Measurements from ENCODE around the gene LINC00237. TPM values are rescaled to one million over a fixed set of nuclear protein-coding genes. Genes with fewer than 3 reads are reported as not detected.

Gene LINC00237
- not detected in 2 replicates for total RNA-seq

GRCh38 chr20:21106171-21107017 is at the start of gene LINC00237:
Gene LINC00237, minus strand, starts transcription at chr20:21106358.
- H3K4me3 ChIP-seq (ENCODE audit: low read depth, low read length) = no peak within 1 kb of the TSS
- DNase-seq (ENCODE audit: low read depth) = no peak

GRCh38 chr20:21155268-21155667 is 49.1 kb upstream of the LINC00237 start:
- H3K4me3 ChIP-seq (ENCODE audit: low read depth, low read length) = no peak overlapping the region
- TF ChIP-seq, protein P1, sequence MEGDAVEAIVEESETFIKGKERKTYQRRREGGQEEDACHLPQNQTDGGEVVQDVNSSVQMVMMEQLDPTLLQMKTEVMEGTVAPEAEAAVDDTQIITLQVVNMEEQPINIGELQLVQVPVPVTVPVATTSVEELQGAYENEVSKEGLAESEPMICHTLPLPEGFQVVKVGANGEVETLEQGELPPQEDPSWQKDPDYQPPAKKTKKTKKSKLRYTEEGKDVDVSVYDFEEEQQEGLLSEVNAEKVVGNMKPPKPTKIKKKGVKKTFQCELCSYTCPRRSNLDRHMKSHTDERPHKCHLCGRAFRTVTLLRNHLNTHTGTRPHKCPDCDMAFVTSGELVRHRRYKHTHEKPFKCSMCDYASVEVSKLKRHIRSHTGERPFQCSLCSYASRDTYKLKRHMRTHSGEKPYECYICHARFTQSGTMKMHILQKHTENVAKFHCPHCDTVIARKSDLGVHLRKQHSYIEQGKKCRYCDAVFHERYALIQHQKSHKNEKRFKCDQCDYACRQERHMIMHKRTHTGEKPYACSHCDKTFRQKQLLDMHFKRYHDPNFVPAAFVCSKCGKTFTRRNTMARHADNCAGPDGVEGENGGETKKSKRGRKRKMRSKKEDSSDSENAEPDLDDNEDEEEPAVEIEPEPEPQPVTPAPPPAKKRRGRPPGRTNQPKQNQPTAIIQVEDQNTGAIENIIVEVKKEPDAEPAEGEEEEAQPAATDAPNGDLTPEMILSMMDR (conservative IDR thresholded peaks at IDR 0.05; ENCODE audit: low read depth, low read length) = no peak
- DNase-seq (ENCODE audit: low read depth) = no peak

More at GRCh38 chr20:21106171-21107017, at the start of gene LINC00237:
- TF ChIP-seq, protein P1 (conservative IDR thresholded peaks at IDR 0.05; ENCODE audit: low read depth, low read length) = no peak

GRCh38 chr20:21154692-21155091 is 48.5 kb upstream of the LINC00237 start:
- DNase-seq (ENCODE audit: low read depth) = no peak
- TF ChIP-seq, protein P1 (conservative IDR thresholded peaks at IDR 0.05; ENCODE audit: low read depth, low read length) = no peak
- no peak overlapping the region for H3K4me3 ChIP-seq (ENCODE audit: low read depth, low read length)

GRCh38 chr20:21151791-21152190 is 45.6 kb upstream of the LINC00237 start:
- no peak overlapping the region for H3K4me3 ChIP-seq (ENCODE audit: low read depth, low read length)
- DNase-seq (ENCODE audit: low read depth) = no peak
- TF ChIP-seq, protein P1 (conservative IDR thresholded peaks at IDR 0.05; ENCODE audit: low read depth, low read length) = no peak

- TF ChIP-seq, protein P1 (conservative IDR thresholded peaks at IDR 0.05; ENCODE audit: low read depth, low read length) = no peak
- no peak for DNase-seq (ENCODE audit: low read depth)
- H3K4me3 ChIP-seq (ENCODE audit: low read depth, low read length) = no peak overlapping the region
These were observed 43.2 kb upstream of the LINC00237 start for GRCh38 chr20:21149344-21149743.

DNA sequence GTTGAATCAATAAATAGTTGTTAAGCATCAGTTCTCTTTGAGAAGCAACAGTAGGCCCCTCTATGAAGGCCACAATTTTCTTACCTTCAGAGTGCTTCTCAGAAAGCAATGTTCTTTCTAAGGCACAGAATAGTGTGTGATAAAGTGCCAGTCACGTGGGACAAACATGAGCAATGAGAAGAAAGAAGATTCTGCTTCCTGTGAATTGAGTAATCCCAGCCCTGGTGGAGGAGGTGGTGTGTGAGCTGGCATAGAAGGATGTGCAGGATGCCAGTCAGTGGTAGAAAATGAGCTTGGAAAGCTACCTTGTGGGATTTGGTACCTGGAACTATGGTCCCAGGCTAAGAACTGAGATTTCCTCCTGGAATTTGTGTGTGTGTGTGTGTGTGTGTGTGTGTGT is 41.4 kb upstream of the LINC00237 start:
- TF ChIP-seq, protein P1 (conservative IDR thresholded peaks at IDR 0.05; ENCODE audit: low read depth, low read length) = no peak
- H3K4me3 ChIP-seq (ENCODE audit: low read depth, low read length) = no peak overlapping the region
- no peak for DNase-seq (ENCODE audit: low read depth)

DNA sequence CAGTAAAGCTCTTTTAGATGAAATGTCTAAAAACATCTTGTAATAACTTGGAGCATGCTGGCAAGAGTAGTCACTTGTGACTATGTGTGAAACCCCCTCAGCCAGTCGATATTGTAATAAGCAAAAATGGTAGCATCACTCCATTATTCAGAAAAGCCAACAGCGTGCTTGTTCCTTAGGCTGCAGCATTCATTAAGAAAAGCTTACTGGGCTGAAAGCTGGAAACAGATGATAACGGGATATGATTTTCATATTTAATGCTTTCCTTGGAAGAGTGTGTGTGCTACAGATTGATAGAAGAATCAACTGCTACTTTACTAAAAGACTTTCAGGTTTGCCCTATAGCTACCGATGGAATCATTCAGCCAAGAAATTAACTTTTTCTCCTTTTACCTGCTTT is 40.1 kb upstream of the LINC00237 start:
- DNase-seq (ENCODE audit: low read depth) = no peak
- no peak overlapping the region for H3K4me3 ChIP-seq (ENCODE audit: low read depth, low read length)

More for the DNA sequence above, 40.1 kb upstream of the LINC00237 start:
- TF ChIP-seq, protein P1 (conservative IDR thresholded peaks at IDR 0.05; ENCODE audit: low read depth, low read length) = no peak

Data from epithelial cell of proximal tubule (primary cell).